Mammary epithelial cell (primary cell): ENCODE measurements around the gene FAM180A.

Experiments
- CTCF ChIP-seq, 2 donors: IDR thresholded peaks in 1 of 2; conservative IDR thresholded peaks in 1 of 2; 2 replicates each; pipeline ENCODE4 v1.5.1; 2011 to 2012; ENCODE audit warnings: inconsistent platforms in 2 of 2, low read length in 2 of 2, mild to moderate bottlenecking in 2 of 2, control low read depth in 1 of 2, low read depth in 1 of 2; ENCODE audit not compliant: insufficient read depth in 1 of 2; ENCODE audit errors: extremely low read depth in 1 of 2
- EZH2 ChIP-seq: IDR thresholded peaks from 2 replicates; pipeline ENCODE4 v1.6.1; 2012; ENCODE audit warnings: low read length, inconsistent platforms, borderline replicate concordance

- TF ChIP-seq CTCF (conservative IDR thresholded peaks at IDR 0.05 in 1 of 2, IDR thresholded peaks at IDR 0.05 in 1 of 2; ENCODE audit: extremely low read depth in 1 of 2, insufficient read depth in 1 of 2, low read depth in 1 of 2, low read length in 2 of 2) = no peak
- no peak for TF ChIP-seq EZH2
These were observed 45.2 kb upstream of the FAM180A start for GRCh38 chr7:135793841-135794240.
